A549 treated with AZD9567 at 1 μM for 4 hours (cell line): Measurements from ENCODE around the gene NDUFAF7. TPM values are rescaled to one million over a fixed set of nuclear protein-coding genes. Genes with fewer than 3 reads are reported as not detected.

ENCODE experiments used
- total RNA-seq: library from RNA; stranded (reverse); fragments of 200-300 nt; extraction: Qiagen RNA extraction; gene quantifications from 5 replicates; pipeline ENCODE4 v1.2.3, GENCODE V29; 2022; ENCODE audit not compliant: insufficient read depth

The NDUFAF7 gene
- 16.7 to 27.2 TPM (median 19.0 TPM) in 5 replicates for total RNA-seq

GRCh38 chr2:37231241-37232130 is at the start of gene NDUFAF7, which contains the start of gene CEBPZ:
TSS of gene NDUFAF7 (plus strand) at chr2:37231658. CDS start at chr2:37231706, 48 bp downstream.
TSS of gene CEBPZ (minus strand) at chr2:37231596. CDS start at chr2:37231567, 29 bp downstream.

GRCh38 chr2:37188570-37188969 is 42.9 kb upstream of the NDUFAF7 start, which contains the start of gene SULT6B1:
TSS of gene SULT6B1 (minus strand) at chr2:37188670. CDS start at chr2:37188640, 30 bp downstream.

GRCh38 chr2:37196320-37197195 is 34.9 kb upstream of the NDUFAF7 start, which contains the start of gene CEBPZOS:
TSS of gene CEBPZOS (plus strand) at chr2:37196496. CDS start at chr2:37199705, 3,209 bp downstream.

Other genes with a start within 250 kb of the NDUFAF7 start
- 6.1 to 8.5 TPM (median 7.3 TPM) in 5 replicates for gene HEATR5B, start 147.3 kb upstream of the NDUFAF7 start, total RNA-seq
- gene GPATCH11, start 147.1 kb upstream of the NDUFAF7 start, total RNA-seq: 8.6 to 10.9 TPM (median 10.5 TPM) in 5 replicates
- 16.8 to 24.2 TPM (median 23.0 TPM) in 5 replicates for gene EIF2AK2, start 74.7 kb upstream of the NDUFAF7 start, total RNA-seq
- not detected in 5 replicates for gene SULT6B1, start 43.0 kb upstream of the NDUFAF7 start, total RNA-seq
- 37.4 to 45.6 TPM (median 37.8 TPM) in 5 replicates for gene CEBPZOS, start 35.2 kb upstream of the NDUFAF7 start, total RNA-seq
- gene CEBPZ, start 62 bp upstream of the NDUFAF7 start, total RNA-seq: 72.4 to 88.0 TPM (median 74.1 TPM) in 5 replicates
- gene PRKD3, start 93.2 kb downstream of the NDUFAF7 start, total RNA-seq: 8.4 to 13.4 TPM (median 12.8 TPM) in 5 replicates
- gene QPCT, start 113.0 kb downstream of the NDUFAF7 start, total RNA-seq: 18.5 to 25.7 TPM (median 19.1 TPM) in 5 replicates